ENCODE data around the gene IL36B. TPM values are rescaled to one million over a fixed set of nuclear protein-coding genes. Genes with fewer than 3 reads are reported as not detected.

IL36B gene
- total RNA-seq, 4 donors from 2014 or later: not detected

- WGBS, 2 donors: 63 to 89% methylated on average over 4 of the region's 4 CpGs
- Histone ChIP-seq H3K4me3 (no peak overlapping the region), H3K9me3 (no peaks in the 10 kb centered on the region), H3K27me3 (no peaks in the 10 kb centered on the region), H3K27ac (no peak overlapping the region), H3K4me1 (peaks cover 0 to 13% (median 0%) of the 10 kb centered on the region in 4 donors), H3K36me3 (no peaks in the 10 kb centered on the region)
- no peak for DNase-seq (ENCODE audit: low spot score in 2 of 2)
- TF ChIP-seq POLR2A (IDR thresholded peaks at IDR 0.05) (no peak), EP300 (IDR thresholded peaks at IDR 0.05) (no peak)
- TF ChIP-seq, protein P1, sequence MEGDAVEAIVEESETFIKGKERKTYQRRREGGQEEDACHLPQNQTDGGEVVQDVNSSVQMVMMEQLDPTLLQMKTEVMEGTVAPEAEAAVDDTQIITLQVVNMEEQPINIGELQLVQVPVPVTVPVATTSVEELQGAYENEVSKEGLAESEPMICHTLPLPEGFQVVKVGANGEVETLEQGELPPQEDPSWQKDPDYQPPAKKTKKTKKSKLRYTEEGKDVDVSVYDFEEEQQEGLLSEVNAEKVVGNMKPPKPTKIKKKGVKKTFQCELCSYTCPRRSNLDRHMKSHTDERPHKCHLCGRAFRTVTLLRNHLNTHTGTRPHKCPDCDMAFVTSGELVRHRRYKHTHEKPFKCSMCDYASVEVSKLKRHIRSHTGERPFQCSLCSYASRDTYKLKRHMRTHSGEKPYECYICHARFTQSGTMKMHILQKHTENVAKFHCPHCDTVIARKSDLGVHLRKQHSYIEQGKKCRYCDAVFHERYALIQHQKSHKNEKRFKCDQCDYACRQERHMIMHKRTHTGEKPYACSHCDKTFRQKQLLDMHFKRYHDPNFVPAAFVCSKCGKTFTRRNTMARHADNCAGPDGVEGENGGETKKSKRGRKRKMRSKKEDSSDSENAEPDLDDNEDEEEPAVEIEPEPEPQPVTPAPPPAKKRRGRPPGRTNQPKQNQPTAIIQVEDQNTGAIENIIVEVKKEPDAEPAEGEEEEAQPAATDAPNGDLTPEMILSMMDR (IDR thresholded peaks at IDR 0.05): no peak
These were observed 26.5 kb upstream of the IL36B start for GRCh38 chr2:113079131-113079530.

DNA sequence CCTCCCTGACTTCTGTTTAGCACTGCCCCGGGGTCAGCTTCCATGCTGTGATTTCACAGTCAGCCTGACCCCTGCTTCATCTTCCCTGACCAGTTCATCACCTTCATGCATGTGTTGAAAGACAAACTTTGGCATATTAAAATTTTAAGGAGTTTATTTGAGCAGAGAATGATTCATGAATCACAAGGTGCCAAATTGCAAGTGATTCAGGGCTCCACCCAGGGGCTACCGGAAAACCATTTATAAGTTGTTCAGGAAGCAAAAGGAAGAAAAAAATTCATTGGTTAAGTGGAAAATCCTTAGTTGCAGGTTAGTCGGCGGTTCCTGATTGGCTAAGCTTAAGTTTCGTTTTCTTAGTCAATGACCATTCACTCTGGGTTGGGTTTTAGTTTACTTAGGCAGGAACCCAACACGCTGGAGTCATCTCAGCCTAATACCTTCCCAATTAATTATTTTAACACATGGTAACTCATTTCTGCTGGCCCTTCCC is 25.7 kb upstream of the IL36B start:
- Histone ChIP-seq H3K4me1 (peaks cover 0 to 13% (median 0%) of the 10 kb centered on the region in 4 donors), H3K27ac (peak overlapping the region in 1 of 4 donors; percentile 15), H3K36me3 (no peaks in the 10 kb centered on the region), H3K27me3 (no peaks in the 10 kb centered on the region), H3K4me3 (no peak overlapping the region), H3K9me3 (no peaks in the 10 kb centered on the region)
- no peak for DNase-seq (ENCODE audit: low spot score in 2 of 2)
- 50 to 67% methylated on average over 6 of the region's 6 CpGs for WGBS, 2 donors
- TF ChIP-seq EP300 (IDR thresholded peaks at IDR 0.05) (no peak), POLR2A (IDR thresholded peaks at IDR 0.05) (no peak)
- TF ChIP-seq, protein P1 (IDR thresholded peaks at IDR 0.05): no peak

- no peaks in the 10 kb centered on the region for H3K27me3 ChIP-seq
- H3K4me1 ChIP-seq: peaks cover 0 to 13% (median 0%) of the 10 kb centered on the region in 4 donors
- DNase-seq (ENCODE audit: low spot score in 2 of 2): no peak
- H3K9me3 ChIP-seq: no peaks in the 10 kb centered on the region
- H3K27ac ChIP-seq: peak overlapping the region in 1 of 4 donors; percentile 15
- TF ChIP-seq, protein P1 (IDR thresholded peaks at IDR 0.05): no peak
- TF ChIP-seq POLR2A (IDR thresholded peaks at IDR 0.05) (no peak), EP300 (IDR thresholded peaks at IDR 0.05) (no peak)
- 41 to 44% methylated on average over 1 of the region's 1 CpG for WGBS, 2 donors
- no peak overlapping the region for H3K4me3 ChIP-seq
- H3K36me3 ChIP-seq: no peaks in the 10 kb centered on the region
These were observed 25.3 kb upstream of the IL36B start for GRCh38 chr2:113077921-113078320.

DNA sequence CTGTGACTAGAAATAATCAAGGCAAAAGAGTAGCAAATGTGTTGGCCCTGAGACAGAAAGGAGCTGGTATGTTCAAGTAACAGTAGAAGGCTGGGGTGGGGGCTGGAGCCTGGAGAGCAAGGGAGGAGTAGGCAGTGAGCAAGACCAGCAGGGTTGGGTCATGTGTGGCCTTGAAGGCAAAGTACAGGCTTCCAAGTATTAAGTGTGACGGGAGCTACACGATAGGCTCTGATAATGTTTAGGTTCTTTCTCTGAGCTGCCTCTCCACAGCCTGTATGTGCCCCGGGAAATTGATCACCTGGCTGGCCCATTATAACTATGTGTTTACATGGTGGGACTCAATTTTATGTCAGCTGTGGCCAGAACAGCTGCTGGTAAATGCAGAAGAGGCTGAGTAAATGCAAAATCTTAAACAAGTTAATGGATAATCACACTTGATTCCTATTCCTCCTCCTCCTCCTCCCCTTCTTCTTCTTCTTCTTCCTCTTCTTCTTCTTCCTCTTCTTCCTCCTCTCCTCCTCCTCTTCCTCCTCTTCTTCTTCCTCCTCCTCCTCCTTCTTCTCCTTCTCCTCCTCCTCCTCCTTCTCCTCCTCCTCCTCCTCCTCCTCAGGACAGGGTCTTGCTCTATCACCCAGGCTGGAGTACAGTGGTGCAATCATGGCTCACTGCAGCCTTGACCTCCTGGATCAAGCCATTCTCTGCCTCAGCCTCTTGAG is 24.4 kb upstream of the IL36B start:
- no peak for DNase-seq (ENCODE audit: low spot score in 2 of 2)
- H3K4me3 ChIP-seq: no peak overlapping the region
- H3K9me3 ChIP-seq: no peaks in the 10 kb centered on the region
- no peaks in the 10 kb centered on the region for H3K27me3 ChIP-seq
- peaks cover 0 to 13% (median 0%) of the 10 kb centered on the region in 4 donors for H3K4me1 ChIP-seq
- no peak for TF ChIP-seq POLR2A (IDR thresholded peaks at IDR 0.05)
- TF ChIP-seq, protein P1 (IDR thresholded peaks at IDR 0.05): no peak
- no peak for TF ChIP-seq EP300 (IDR thresholded peaks at IDR 0.05)
- no peaks in the 10 kb centered on the region for H3K36me3 ChIP-seq
- 86 to 89% methylated on average over 3 of the region's 3 CpGs for WGBS, 2 donors
- no peak overlapping the region for H3K27ac ChIP-seq

DNA sequence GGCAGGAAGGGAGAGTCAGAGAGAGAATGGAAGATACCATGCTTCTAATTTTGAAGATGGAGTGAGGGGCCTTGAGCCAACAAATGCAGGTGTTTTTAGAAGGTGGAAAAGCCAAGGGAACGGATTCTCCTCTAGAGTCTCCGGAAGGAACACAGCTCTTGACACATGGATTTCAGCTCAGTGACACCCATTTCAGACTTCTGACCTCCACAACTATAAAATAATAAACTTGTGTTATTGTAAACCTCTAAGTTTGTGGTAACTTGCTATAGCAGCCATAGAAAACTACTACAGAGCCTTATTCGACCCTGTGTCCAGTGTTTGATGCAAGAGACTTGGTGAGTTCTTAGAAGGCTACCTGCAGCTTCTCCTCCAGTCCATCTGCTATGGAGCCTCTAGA is 22.9 kb upstream of the IL36B start:
- no peak overlapping the region for H3K4me3 ChIP-seq
- H3K27ac ChIP-seq: no peak overlapping the region
- no peaks in the 10 kb centered on the region for H3K27me3 ChIP-seq
- DNase-seq (ENCODE audit: low spot score in 2 of 2): no peak
- H3K36me3 ChIP-seq: no peaks in the 10 kb centered on the region
- peaks cover 0 to 13% (median 0%) of the 10 kb centered on the region in 4 donors for H3K4me1 ChIP-seq
- TF ChIP-seq, protein P1 (IDR thresholded peaks at IDR 0.05): no peak
- WGBS, 2 donors: 82% methylated on average over 3 of the region's 3 CpGs
- H3K9me3 ChIP-seq: no peaks in the 10 kb centered on the region
